ES-I3 (cell line): ENCODE results near the gene CPM.
"Not testable (repeated sequence)": the region's sequence is repeated elsewhere in the genome, so short reads cannot be mapped to it uniquely, and the experiment has no call there.

Experiments used
- H3K36me3 ChIP-seq: 2 replicates; pipeline ENCODE4 v1.6.1; 2013; ENCODE audit warnings: mild to moderate bottlenecking, low read length, control low read depth, moderate library complexity; ENCODE audit not compliant: insufficient read depth
- H3K4me1 ChIP-seq: 2 replicates; pipeline ENCODE4 v1.6.1; 2013; ENCODE audit warnings: mild to moderate bottlenecking, control low read depth, low read length; ENCODE audit not compliant: insufficient read depth
- H3K9ac ChIP-seq: 2 replicates; pipeline ENCODE4 v1.6.1; 2013; ENCODE audit warnings: low read depth, mild to moderate bottlenecking, low read length, moderate library complexity
- H3K9me3 ChIP-seq: 2 replicates; pipeline ENCODE4 v1.6.1; 2013; ENCODE audit warnings: mild to moderate bottlenecking, low read length, moderate library complexity; ENCODE audit not compliant: control insufficient read depth, insufficient read depth

CPM gene

DNA sequence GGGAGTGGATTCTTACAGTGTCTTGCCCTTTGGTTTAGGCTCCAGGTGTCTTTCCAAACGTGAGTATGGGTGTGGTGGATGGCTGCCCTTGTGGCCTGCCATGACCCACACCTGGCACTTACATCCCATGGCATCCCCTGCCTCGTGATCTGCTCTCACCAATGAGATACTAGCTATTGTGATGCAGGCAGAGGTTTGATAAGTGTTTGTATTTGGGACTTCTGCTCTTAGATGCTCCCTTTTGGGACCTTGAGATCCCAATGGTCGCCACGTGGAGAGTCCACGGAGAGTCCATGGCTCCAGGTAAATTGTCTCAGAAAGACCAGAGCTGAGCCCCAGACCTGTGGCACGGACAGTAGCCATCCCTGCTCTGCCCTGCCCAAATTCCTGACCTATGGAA is 62.5 kb downstream of the CPM start:
- no peaks in the 10 kb centered on the region for H3K9me3 ChIP-seq
- no peak overlapping the region for H3K9ac ChIP-seq
- no peaks in the 10 kb centered on the region for H3K36me3 ChIP-seq
- H3K4me1 ChIP-seq = peaks cover 11% of the 10 kb centered on the region

DNA sequence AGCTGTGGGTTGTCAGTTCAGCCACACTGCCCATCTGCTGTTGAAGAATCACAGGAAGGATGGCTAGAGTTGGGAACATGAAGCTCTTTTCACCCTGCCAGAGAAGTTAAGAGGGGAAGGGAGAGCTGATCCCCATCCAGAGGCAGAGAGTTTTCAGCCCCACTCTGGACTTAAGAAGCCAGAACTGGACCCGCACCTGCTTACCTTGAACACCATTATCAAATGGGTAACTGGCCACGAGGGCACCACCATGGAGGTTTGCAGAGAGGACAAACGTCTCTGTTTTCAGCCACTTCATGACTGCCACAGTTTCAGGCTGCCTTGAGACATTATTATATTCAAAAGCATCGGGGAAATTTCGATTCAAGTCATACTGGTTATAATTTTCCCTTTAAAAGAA is 63.0 kb downstream of the CPM start:
- no peaks in the 10 kb centered on the region for H3K36me3 ChIP-seq
- no peak overlapping the region for H3K9ac ChIP-seq
- peaks cover 11% of the 10 kb centered on the region for H3K4me1 ChIP-seq

DNA sequence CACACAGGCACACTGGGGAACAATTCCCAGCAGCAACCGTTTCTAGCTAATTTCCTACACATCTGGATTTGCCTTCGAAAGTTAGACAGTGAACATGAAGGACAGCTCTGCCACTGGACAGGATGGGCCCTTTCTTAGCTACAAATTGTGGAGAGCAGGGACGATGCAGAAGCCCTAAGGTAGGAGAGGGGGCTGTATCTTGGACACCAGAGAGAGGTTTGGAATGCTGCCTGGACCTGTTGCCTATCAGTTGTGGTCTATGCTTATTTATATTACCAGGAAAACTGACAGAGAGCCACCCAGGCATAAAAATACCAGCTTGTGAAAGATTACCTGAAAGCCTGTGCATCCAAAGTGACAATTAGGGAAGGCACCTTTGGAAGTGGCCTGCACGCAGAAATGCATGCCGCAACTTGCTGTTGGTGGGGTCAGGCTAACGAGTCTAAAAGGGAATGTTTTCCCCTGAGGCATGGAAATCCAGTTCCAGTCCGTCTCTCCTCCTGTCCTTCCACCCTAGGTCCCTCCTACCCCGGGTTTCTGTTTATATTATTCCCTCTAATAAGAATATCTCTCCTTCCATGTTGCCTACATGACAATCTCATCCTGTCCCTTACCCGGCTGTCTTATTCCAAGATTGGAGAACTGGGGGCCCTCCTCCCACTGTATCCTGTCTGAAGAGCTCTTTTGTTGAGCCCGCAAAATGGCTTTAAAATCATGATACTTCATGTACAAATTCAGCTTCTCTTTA is 64.8 kb downstream of the CPM start:
- Histone ChIP-seq H3K9ac (no peak overlapping the region), H3K4me1 (peaks cover 11% of the 10 kb centered on the region), H3K36me3 (no peaks in the 10 kb centered on the region), H3K9me3 (no peaks in the 10 kb centered on the region)

More for the DNA sequence above, 63.0 kb downstream of the CPM start:
- no peaks in the 10 kb centered on the region for H3K9me3 ChIP-seq

- no peaks in the 10 kb centered on the region for H3K9me3 ChIP-seq
- H3K4me1 ChIP-seq = peaks cover 11% of the 10 kb centered on the region
- no peak overlapping the region for H3K9ac ChIP-seq
- no peaks in the 10 kb centered on the region for H3K36me3 ChIP-seq
Measured at GRCh38 chr12:68867606-68868005, 65.4 kb downstream of the CPM start.

- peaks cover 11% of the 10 kb centered on the region for H3K4me1 ChIP-seq
- no peaks in the 10 kb centered on the region for H3K36me3 ChIP-seq
- H3K9me3 ChIP-seq = no peaks in the 10 kb centered on the region
- H3K9ac ChIP-seq = no peak overlapping the region
Measured at GRCh38 chr12:68866950-68867349, 66.0 kb downstream of the CPM start.

DNA sequence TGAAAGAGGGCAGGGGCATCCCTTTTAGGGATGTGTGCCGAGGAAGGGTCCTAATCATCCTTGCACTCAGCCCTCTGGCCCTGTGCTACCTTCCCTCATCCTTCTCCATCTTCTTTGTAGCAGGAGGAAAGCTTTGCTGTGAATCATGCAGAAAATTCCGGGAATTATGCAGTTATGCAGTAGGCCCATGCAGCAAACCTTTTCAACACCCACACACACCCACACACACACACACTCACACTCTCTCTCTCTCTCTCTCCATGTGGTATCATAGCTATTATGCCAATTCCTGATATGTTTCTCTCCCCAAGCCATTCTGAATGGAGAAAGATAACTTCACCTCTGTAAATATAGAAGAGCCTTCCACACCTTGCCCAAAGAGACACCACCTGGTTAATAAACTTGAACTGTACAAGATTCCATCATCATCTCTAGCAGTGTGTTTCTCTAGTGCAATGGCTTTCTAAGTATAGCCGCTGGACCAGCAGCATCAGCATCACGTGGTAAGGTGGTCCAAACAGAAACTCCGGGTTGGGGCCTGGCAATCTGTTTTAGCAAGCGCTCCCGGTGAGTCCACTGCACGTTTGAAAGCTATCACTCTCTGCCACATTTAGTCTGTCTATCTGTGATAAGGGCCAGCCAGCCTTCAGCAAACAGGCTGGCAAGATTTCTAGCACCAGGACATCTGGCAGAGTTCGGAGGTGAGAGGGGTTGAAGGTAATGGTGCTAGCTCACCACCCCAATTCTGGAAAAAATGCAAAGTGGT is 67.4 kb downstream of the CPM start:
- Histone ChIP-seq H3K4me1 (peaks cover 11% of the 10 kb centered on the region), H3K36me3 (no peaks in the 10 kb centered on the region), H3K9ac (no peak overlapping the region)

DNA sequence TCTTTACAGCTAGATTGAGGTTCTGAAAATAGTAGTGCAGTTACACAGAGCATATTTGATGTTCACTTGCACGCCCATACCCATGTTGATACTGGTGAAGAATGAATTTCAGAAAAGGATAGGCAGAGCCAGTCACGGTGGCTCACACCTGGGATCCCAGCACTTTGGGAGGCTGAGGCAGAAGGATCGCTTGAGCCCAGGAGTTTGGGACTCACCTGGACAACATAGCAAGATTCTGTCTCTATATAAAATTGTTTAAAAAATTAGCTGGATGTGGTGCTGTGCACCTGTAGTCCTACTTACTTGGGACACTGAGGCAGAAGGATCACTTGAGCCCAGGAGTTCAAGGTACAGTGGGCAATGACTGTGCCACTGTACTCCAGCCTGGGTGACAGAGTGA is 68.4 kb downstream of the CPM start:
- peaks cover 11% of the 10 kb centered on the region for H3K4me1 ChIP-seq
- no peaks in the 10 kb centered on the region for H3K9me3 ChIP-seq
- H3K9ac ChIP-seq = no peak overlapping the region
- H3K36me3 ChIP-seq = no peaks in the 10 kb centered on the region

More for the DNA sequence above, 67.4 kb downstream of the CPM start:
- H3K9me3 ChIP-seq = no peaks in the 10 kb centered on the region

DNA sequence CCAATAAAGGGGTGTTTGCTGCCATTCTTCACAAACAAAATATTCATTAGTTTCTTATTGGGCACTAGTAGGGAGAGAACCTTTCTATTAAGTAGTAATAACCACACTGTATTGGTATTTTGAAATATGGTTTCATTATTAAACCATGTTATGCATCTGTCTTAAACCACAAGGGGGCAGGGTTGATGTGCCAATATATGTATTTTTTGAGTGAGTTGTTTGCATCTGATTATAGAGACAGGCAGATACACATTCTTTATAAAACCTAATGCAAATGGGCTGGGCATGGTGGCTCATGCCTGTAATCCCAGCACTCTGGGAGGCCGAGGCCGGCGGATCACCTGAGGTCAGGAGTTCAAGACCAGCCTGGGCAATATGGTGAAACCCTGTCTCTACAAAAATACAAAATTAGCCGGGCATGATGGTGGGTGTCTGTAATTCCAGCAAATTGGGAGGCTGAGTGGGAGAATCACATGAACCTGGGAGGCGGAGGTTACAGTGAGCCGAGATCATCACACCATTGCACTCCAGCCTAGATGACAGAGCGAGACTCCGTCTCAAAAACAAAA is 69.0 kb downstream of the CPM start:
- H3K9ac ChIP-seq, H3K9me3 ChIP-seq, H3K36me3 ChIP-seq: not testable (repeated sequence)
- peaks cover 11% of the 10 kb centered on the region for H3K4me1 ChIP-seq

- no peaks in the 10 kb centered on the region for H3K9me3 ChIP-seq
- no peaks in the 10 kb centered on the region for H3K36me3 ChIP-seq
- no peak overlapping the region for H3K9ac ChIP-seq
- peaks cover 9% of the 10 kb centered on the region for H3K4me1 ChIP-seq
Measured at GRCh38 chr12:68863109-68863770, 69.7 kb downstream of the CPM start.

DNA sequence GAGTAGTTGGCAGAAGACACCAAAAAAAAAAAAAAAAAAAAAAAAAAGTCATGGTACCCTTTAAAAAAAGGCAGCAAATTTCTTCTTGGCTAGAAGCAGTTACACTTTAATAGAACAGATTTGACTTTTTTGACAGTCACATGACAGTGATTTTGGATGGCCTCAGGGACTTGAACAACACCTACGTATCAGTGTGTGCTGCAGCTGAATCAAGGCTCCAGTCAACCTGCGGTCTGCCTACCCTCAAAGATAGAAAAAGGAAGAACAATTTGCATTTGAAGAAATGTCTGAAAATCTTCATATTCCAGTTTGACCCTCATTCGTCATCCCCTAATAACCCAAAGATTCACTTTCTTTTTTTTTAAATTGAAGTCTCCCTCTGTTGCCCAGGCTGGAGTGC is 71.1 kb downstream of the CPM start:
- H3K4me1 ChIP-seq = no peaks in the 10 kb centered on the region
- H3K9ac ChIP-seq = no peak overlapping the region
- no peaks in the 10 kb centered on the region for H3K36me3 ChIP-seq
- H3K9me3 ChIP-seq = no peaks in the 10 kb centered on the region

DNA sequence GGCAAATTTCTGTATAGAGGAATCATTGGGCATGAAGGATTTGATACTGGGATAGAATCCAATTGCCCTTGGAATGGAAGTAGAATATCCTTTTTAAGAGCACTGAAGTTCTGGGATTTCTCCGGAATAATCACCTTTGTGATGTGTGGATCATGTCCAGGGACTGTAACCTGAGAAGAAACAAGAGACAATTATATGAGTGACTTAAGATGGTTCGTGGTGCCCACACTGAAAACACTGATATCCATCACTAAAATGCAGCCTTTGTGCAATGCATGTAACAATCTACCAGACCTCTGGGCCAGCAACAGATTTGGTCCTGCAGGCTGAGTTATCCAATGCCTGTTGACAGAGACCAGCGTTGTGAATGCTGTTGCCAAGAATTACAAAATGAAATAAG is 76.5 kb downstream of the CPM start:
- H3K4me1 ChIP-seq = no peaks in the 10 kb centered on the region
- H3K9ac ChIP-seq = no peak overlapping the region
- no peaks in the 10 kb centered on the region for H3K9me3 ChIP-seq
- H3K36me3 ChIP-seq = no peaks in the 10 kb centered on the region

DNA sequence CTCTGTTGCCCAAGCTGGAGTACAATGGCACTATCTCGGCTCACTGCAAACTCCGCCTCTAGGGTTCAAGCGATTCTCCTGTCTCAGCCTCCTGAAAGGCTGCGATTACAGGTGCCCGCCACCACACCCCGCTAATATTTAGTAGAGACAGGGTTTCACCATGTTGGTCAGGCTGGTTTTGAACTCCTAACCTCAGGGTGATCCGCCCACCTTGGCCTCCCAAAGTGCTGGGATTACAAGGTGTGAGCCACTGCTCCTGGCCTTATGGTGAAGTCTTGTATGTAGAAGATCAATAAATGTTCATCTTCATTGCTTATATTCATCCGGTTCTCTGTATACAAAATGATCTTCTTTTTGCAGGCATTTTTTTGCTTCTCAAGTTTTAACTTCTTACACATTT is 77.2 kb downstream of the CPM start:
- no peaks in the 10 kb centered on the region for H3K4me1 ChIP-seq
- H3K9me3 ChIP-seq = no peaks in the 10 kb centered on the region
- H3K36me3 ChIP-seq = no peaks in the 10 kb centered on the region
- no peak overlapping the region for H3K9ac ChIP-seq

GRCh38 chr12:68855111-68855510 is 77.9 kb downstream of the CPM start:
- Histone ChIP-seq H3K9me3 (no peaks in the 10 kb centered on the region), H3K9ac (no peak overlapping the region), H3K36me3 (no peaks in the 10 kb centered on the region), H3K4me1 (no peaks in the 10 kb centered on the region)

DNA sequence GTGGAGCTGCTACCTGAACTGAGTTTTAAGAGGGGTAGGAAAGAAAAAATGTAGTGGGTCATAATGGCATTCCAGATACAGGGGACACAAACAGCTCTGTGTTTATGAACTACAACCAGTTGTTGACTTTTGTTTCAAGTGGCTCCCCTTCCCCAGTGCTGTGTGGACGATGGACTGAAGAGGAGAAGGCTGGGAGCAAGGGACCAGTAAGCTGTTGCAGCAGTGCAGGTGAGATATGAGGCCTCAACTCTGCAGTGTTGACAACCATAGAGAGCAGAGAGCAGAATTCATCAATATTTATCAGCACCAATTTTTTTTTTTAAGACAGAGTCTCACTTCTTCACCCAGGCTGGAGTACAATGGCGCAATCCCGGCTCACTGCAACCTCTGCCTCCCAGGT is 78.4 kb downstream of the CPM start:
- Histone ChIP-seq H3K9me3 (no peaks in the 10 kb centered on the region), H3K9ac (no peak overlapping the region), H3K4me1 (no peaks in the 10 kb centered on the region), H3K36me3 (no peaks in the 10 kb centered on the region)
